IMR-90 (cell line): ENCODE data around the gene GAL3ST1. TPM values are rescaled to one million over a fixed set of nuclear protein-coding genes. Genes with fewer than 3 reads are reported as not detected.

ENCODE experiments used
- ATAC-seq: fragments of 200-7000 bp; cut with Tn5 transposase; 2 replicates; pipeline ENCODE4 v1.9.1; 2020; ENCODE audit warnings: low read depth, mild to moderate bottlenecking, moderate library complexity
- BruUV-seq: library from RNA; stranded (reverse); fragments of 400-500 nt; replicated peaks from 2 replicates; lab custom pipeline; 2021; lab: Mats Ljungman, UMichigan
- CTCF ChIA-PET: fragments of 300-600 bp; formaldehyde crosslinking; extraction: SDS; loops from one replicate; lab custom pipeline; 2021; ENCODE audit warnings: antibody characterized with exemption; lab: Yijun Ruan, JAX
- POLR2A ChIA-PET: fragments of 300-600 bp; sonication (Branson Sonifier 250); formaldehyde crosslinking; loops from one replicate; lab custom pipeline; 2022; ENCODE audit warnings: antibody characterized with exemption; ENCODE audit not compliant: unreplicated experiment; lab: Charles Lee
- DNase-seq: peaks from one replicate; pipeline ENCODE4 v3.0.0; 2013
- H2AFZ ChIP-seq: replicated peaks from 2 replicates; pipeline ENCODE3; 2013; ENCODE audit warnings: low read length, mild to moderate bottlenecking; ENCODE audit not compliant: poor library complexity
- H2AK5ac ChIP-seq: 2 replicates; pipeline ENCODE4 v1.6.1; 2013; ENCODE audit warnings: low read depth, low read length, inconsistent platforms
- H2AK9ac ChIP-seq: replicated peaks from 2 replicates; pipeline ENCODE3; 2013; ENCODE audit warnings: mild to moderate bottlenecking, low read depth, low read length, moderate library complexity; ENCODE audit not compliant: poor library complexity
- H2BK120ac ChIP-seq: 2 replicates; pipeline ENCODE4 v1.6.1; 2013; ENCODE audit warnings: low read depth, low read length, inconsistent platforms
- H2BK15ac ChIP-seq: 3 replicates; pipeline ENCODE4 v1.6.1; 2013; ENCODE audit warnings: low read depth, low read length, inconsistent platforms
- H2BK20ac ChIP-seq: 2 replicates; pipeline ENCODE4 v1.6.1; 2013; ENCODE audit warnings: low read depth, mild to moderate bottlenecking, inconsistent platforms, low read length, moderate library complexity
- H2BK5ac ChIP-seq: 2 replicates; pipeline ENCODE4 v1.6.1; 2013; ENCODE audit warnings: mild to moderate bottlenecking, low read depth, low read length, inconsistent platforms; ENCODE audit not compliant: poor library complexity, severe bottlenecking
- H3K14ac ChIP-seq: replicated peaks from 2 replicates; pipeline ENCODE4 v1.6.1; 2013; ENCODE audit warnings: low read depth, low read length, inconsistent platforms
- H3K18ac ChIP-seq: 2 replicates; pipeline ENCODE4 v1.6.1; 2013; ENCODE audit warnings: low read depth, low read length, control low read depth
- H3K23ac ChIP-seq: 2 replicates; pipeline ENCODE4 v1.6.1; 2013; ENCODE audit warnings: low read depth, low read length, inconsistent platforms
- H3K27ac ChIP-seq: 2 replicates; pipeline ENCODE4 v1.5.1; 2013; ENCODE audit warnings: mild to moderate bottlenecking, control low read depth, low read length; ENCODE audit not compliant: insufficient read depth
- H3K27me3 ChIP-seq: 2 replicates; pipeline ENCODE4 v1.6.1; 2013; ENCODE audit warnings: low read length; ENCODE audit not compliant: control insufficient read depth, insufficient read depth
- H3K36me3 ChIP-seq: 2 replicates; pipeline ENCODE4 v1.6.1; 2013; ENCODE audit warnings: low read length, mixed read lengths; ENCODE audit not compliant: control insufficient read depth, insufficient read depth
- H3K4ac ChIP-seq: 2 replicates; pipeline ENCODE4 v1.6.1; 2013; ENCODE audit warnings: low read depth, low read length, inconsistent platforms
- H3K4me1 ChIP-seq: 2 replicates; pipeline ENCODE4 v1.6.1; 2013; ENCODE audit warnings: low read length, mixed read lengths; ENCODE audit not compliant: control insufficient read depth, insufficient read depth
- H3K4me2 ChIP-seq: 2 replicates; pipeline ENCODE4 v1.6.1; 2013; ENCODE audit warnings: low read depth, mild to moderate bottlenecking, control low read depth, low read length, moderate library complexity
- H3K4me3 ChIP-seq: 2 replicates; pipeline ENCODE4 v1.5.1; 2013; ENCODE audit warnings: low read depth, mild to moderate bottlenecking, control low read depth, low read length, moderate library complexity; ENCODE audit not compliant: insufficient read depth
- H3K56ac ChIP-seq: 2 replicates; pipeline ENCODE4 v1.6.1; 2013; ENCODE audit warnings: low read length, inconsistent platforms; ENCODE audit not compliant: insufficient read depth; ENCODE audit errors: extremely low read depth
- H3K79me1 ChIP-seq, 2 experiments: 2 replicates each; pipeline ENCODE4 v1.6.1; 2013; ENCODE audit warnings: low read length in 2 of 2, inconsistent platforms in 1 of 2, low read depth in 1 of 2
- H3K9ac ChIP-seq: 2 replicates; pipeline ENCODE4 v1.6.1; 2013; ENCODE audit warnings: low read depth, low read length, control low read depth
- H3K9me1 ChIP-seq: 2 replicates; pipeline ENCODE4 v1.6.1; 2013; ENCODE audit warnings: low read length, inconsistent platforms; ENCODE audit not compliant: insufficient read depth
- H3K9me3 ChIP-seq: 2 replicates; pipeline ENCODE4 v1.6.1; 2013; ENCODE audit warnings: low read length; ENCODE audit not compliant: control insufficient read depth, insufficient read depth
- H4K20me1 ChIP-seq: 2 replicates; pipeline ENCODE4 v1.6.1; 2013; ENCODE audit warnings: low read length, inconsistent platforms; ENCODE audit not compliant: insufficient read depth
- H4K5ac ChIP-seq: 2 replicates; pipeline ENCODE4 v1.6.1; 2013; ENCODE audit warnings: mild to moderate bottlenecking, low read depth, low read length, control low read depth
- H4K8ac ChIP-seq, 2 experiments: 2 replicates each; pipeline ENCODE4 v1.6.1; 2013; ENCODE audit warnings: low read depth in 2 of 2, low read length in 2 of 2, control low read depth in 1 of 2, inconsistent platforms in 1 of 2
- H4K91ac ChIP-seq: 2 replicates; pipeline ENCODE4 v1.6.1; 2013; ENCODE audit warnings: low read depth, low read length, inconsistent platforms; ENCODE audit not compliant: insufficient read depth
- CHD1 ChIP-seq: IDR thresholded peaks from 2 replicates; pipeline ENCODE4 v1.6.1; 2012; ENCODE audit warnings: low read depth, low read length, improper control_type of control experiment
- RFX5 ChIP-seq: IDR thresholded peaks from 2 replicates; pipeline ENCODE4 v1.8.0; 2012; ENCODE audit warnings: low read depth, mild to moderate bottlenecking, low read length, moderate library complexity
- SMC3 ChIP-seq: fragments of 150-350 bp; IDR thresholded peaks from 2 replicates; pipeline ENCODE4 v1.6.1; 2016; ENCODE audit warnings: low read depth, mild to moderate bottlenecking, antibody characterized with exemption, low read length, moderate library complexity
- USF2 ChIP-seq: fragments of 150-350 bp; IDR thresholded peaks from 2 replicates; pipeline ENCODE4 v1.6.1; 2017; ENCODE audit warnings: mild to moderate bottlenecking, antibody characterized with exemption, low read length, low read depth
- WGBS, 2 experiments: methylation state at CpG; one replicate each; pipeline versions ENCODE4 v1.1.5 to v1.1.7; 2013; ENCODE audit warnings: missing lambda C conversion rate in 2 of 2; ENCODE audit not compliant: insufficient read length in 1 of 2; ENCODE audit errors: extremely low coverage in 2 of 2; 5-methylcytosine and 5-hydroxymethylcytosine counted together
- dilution Hi-C: fragments of 300-500 bp; cut with HindIII; formaldehyde crosslinking; loops from one replicate; pipeline ENCODE4 v1.14.3; 2018; ENCODE audit warnings: low sequenced_read_pairs; ENCODE audit not compliant: unreplicated experiment
- in situ Hi-C: fragments of 300-500 bp; cut with MboI; formaldehyde crosslinking; loops from 3 replicates; pipeline ENCODE4 v1.14.3; 2019; ENCODE audit warnings: low sequenced_read_pairs, inconsistent platforms, mixed read lengths
- intact Hi-C: fragments of 100-400 bp; cut with micrococcal nuclease; formaldehyde crosslinking; loops from 2 replicates; pipeline ENCODE4 v1.10.0; 2022
- polyA plus RNA-seq, 3 experiments: library from polyadenylated mRNA; depleted of rRNA; stranded (reverse); fragments of >200 nt; gene quantifications; 2 replicates each; pipeline ENCODE4 v1.2.3, GENCODE V29; 2012; ENCODE audit warnings: low replicate concordance in 1 of 3
- total RNA-seq: library from RNA; depleted of rRNA; stranded (reverse); fragments of >200 nt; gene quantifications from 2 replicates; pipeline ENCODE4 v1.2.3, GENCODE V29; 2012

Gene GAL3ST1
- total and polyA plus RNA-seq, 2 of the 4 experiments (the other 2 are of a cell fraction): not detected

- no peak overlapping the region for H2AFZ ChIP-seq
- H2BK120ac ChIP-seq: no peak overlapping the region
- H4K5ac ChIP-seq: no peak overlapping the region
- no peak overlapping the region for H3K9ac ChIP-seq
- peak overlapping the region; percentile 80; the same call in 1 of the 2 replicates for H3K14ac ChIP-seq
- H3K27ac ChIP-seq: no peak overlapping the region
- H4K91ac ChIP-seq: no peak overlapping the region
- no peak overlapping the region for H2BK15ac ChIP-seq
- H3K4me1 ChIP-seq: peaks cover 14% of the 10 kb centered on the region
- H3K79me1 ChIP-seq: no peaks in the 10 kb centered on the region; a peak in 1 of 4 replicates
- POLR2A ChIA-PET: no interaction called here
- H4K8ac ChIP-seq: no peak overlapping the region
- H2AK5ac ChIP-seq: peak overlapping the region; percentile 20; the same call in 1 of the 2 replicates
- no peak overlapping the region for H2AK9ac ChIP-seq
- H2BK5ac ChIP-seq: no peak overlapping the region
- no peak overlapping the region for H3K4me2 ChIP-seq
- no peak for TF ChIP-seq SMC3
- TF ChIP-seq CHD1: no peak
- no peak for TF ChIP-seq RFX5
- no peak for TF ChIP-seq USF2
- WGBS, 2 experiments: 44% methylated on average over 3 of the region's 7 CpGs; no CpG with 5 or more reads in 1 of the 2 experiments
- ATAC-seq (no peak), DNase-seq (no peak)
- H3K36me3 ChIP-seq: no peaks in the 10 kb centered on the region
- H3K4ac ChIP-seq: 0 out of 2 replicates have a peak overlapping the region, but pooled peaks have one; percentile 86
- H3K4me3 ChIP-seq: no peak overlapping the region
- H3K9me3 ChIP-seq: no peaks in the 10 kb centered on the region
- CTCF ChIA-PET: no interaction called here
- no peaks in the 10 kb centered on the region for H4K20me1 ChIP-seq
- no peaks in the 10 kb centered on the region for H3K27me3 ChIP-seq
- H3K56ac ChIP-seq: no peak overlapping the region
- peaks cover 12% of the 10 kb centered on the region for H3K9me1 ChIP-seq
- no peak overlapping the region; the same call in 1 of the 2 replicates for H2BK20ac ChIP-seq
- H3K23ac ChIP-seq: no peak overlapping the region
- H3K18ac ChIP-seq: no peak overlapping the region
- BruUV-seq: no TSS peak
- dilution Hi-C loops (no loop called here), intact Hi-C loops (no loop called here), in situ Hi-C loops (loop anchor here (10.0 kb wide), 1 partner anchor 295 kb away; no protein-coding TSS in a partner anchor)
Measured at GRCh38 chr22:30610299-30610698, 35.8 kb upstream of the GAL3ST1 start.
